Measurements from ENCODE around the gene RUNX1. TPM values are rescaled to one million over a fixed set of nuclear protein-coding genes. Genes with fewer than 3 reads are reported as not detected.
A peak's percentile ranks its signal among the peaks of the same experiment; 100 is the strongest.

The RUNX1 gene
- total RNA-seq, 1 experiment from 2014 or later = 38.2 TPM

DNA sequence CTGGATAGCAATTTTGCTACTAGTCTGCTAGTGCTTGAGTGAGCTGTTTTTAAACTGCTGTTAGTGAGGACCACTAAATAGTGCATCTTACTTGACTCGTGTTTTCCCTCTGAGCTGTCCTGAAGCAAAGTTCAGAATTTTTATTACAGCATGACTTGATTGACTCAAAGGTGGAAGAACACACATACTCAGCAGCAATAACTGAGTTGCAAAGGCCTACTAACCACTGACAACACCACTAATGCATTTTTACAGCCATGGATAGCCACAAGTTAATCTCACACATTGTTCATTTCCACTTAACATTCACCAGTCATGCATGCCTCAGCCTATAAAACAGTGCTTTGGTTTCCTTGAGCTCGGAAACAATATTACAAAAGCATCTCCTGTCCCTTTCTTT is 148.7 kb downstream of the RUNX1 start:
- peak; percentile 76 for DNase-seq (ENCODE audit: low spot score)

- no peak for DNase-seq (ENCODE audit: low spot score)
These were observed 149.3 kb downstream of the RUNX1 start for GRCh38 chr21:34899760-34900159.

- no peak for DNase-seq (ENCODE audit: low spot score)
These were observed 149.8 kb downstream of the RUNX1 start for GRCh38 chr21:34899302-34899701.

GRCh38 chr21:34897828-34898227 is 151.3 kb downstream of the RUNX1 start:
- no peak for DNase-seq (ENCODE audit: low spot score)

GRCh38 chr21:34894401-34894800 is 154.7 kb downstream of the RUNX1 start:
- no peak for DNase-seq (ENCODE audit: low spot score)

DNA sequence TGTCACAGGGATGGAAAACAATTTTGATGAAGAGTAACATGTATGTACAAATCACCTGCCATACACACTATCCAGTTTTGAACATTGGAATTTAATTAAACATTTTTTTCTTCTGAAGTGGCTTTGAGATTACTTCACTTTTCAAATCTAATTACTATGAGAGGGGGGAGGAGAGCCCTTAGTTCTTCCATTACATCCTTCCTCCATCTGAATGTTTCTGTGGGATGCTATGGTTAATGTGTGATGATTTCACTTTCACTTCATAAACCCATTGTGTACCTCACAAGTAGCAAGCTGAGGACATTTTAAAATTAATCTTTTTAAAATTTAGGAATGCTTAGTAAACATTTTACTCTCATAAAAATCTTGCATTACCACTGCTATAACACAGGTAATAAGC is 156.9 kb downstream of the RUNX1 start:
- DNase-seq (ENCODE audit: low spot score) = peak; percentile 78

DNA sequence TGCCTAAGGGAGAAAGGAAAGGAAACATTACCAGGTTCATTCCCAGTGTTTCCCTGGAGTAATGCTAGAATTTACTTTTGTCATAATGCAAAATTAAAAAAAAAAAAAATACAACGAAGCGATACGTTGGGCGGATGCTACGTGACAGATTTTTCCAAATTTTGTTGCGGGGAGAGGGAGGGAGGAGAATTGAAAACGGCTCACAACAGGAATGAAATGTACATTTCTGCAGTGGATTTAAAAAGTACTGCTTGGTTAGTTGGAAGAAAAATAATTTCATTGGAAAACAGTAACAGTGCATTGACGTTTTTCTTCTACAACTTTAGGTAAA is 157.5 kb downstream of the RUNX1 start:
- no peak for DNase-seq (ENCODE audit: low spot score)

GRCh38 chr21:34890724-34891612 is 158.1 kb downstream of the RUNX1 start:
- peak; percentile 62 for DNase-seq (ENCODE audit: low spot score)

- DNase-seq (ENCODE audit: low spot score) = no peak
These were observed 158.7 kb downstream of the RUNX1 start for GRCh38 chr21:34890470-34890723.

- peak; percentile 60 for DNase-seq (ENCODE audit: low spot score)
These were observed 159.2 kb downstream of the RUNX1 start for GRCh38 chr21:34889676-34890469.

- DNase-seq (ENCODE audit: low spot score) = peak; percentile 36
These were observed 159.8 kb downstream of the RUNX1 start for GRCh38 chr21:34889320-34889675.

DNA sequence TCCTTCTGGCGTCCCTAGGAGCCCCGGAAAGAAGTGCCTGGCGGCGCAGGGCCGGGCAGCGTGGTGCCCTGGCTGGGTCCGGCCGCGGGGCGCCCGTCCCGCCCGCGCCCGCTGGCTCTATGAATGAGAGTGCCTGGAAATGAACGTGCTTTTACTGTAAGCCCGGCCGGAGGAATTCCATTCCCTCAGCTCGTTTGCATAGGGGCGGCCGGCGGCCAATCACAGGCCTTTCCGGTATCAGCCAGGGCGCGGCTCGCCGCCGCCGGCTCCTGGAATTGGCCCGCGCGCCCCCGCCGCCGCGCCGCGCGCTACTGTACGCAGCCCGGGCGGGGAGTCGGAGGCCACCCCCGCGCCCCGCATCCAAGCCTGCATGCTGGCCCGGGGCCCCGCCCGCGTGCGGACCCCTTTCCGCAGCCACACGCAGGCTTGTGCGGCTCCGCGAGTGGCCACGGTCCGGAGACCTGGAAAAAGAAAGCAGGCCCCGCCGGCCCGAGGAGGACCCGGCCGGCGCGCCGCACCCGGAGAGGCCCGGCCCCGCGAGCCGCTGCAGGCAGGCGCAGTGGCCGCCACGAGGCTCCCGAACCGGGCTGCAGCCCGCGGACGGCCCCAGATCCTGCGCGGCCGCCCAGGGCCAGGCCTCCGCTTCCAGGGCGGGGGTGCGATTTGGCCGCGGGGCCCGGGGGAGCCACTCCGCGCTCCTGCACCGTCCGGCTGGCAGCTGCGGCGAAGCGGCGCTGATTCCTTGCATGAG is 160.4 kb downstream of the RUNX1 start:
- peak; percentile 90 for DNase-seq (ENCODE audit: low spot score)

GRCh38 chr21:34887725-34888568 is 161.2 kb downstream of the RUNX1 start:
- DNase-seq (ENCODE audit: low spot score) = peak; percentile 85

- DNase-seq (ENCODE audit: low spot score) = peak; percentile 59
These were observed 162.0 kb downstream of the RUNX1 start for GRCh38 chr21:34887105-34887442.

- no peak for DNase-seq (ENCODE audit: low spot score)
These were observed 162.6 kb downstream of the RUNX1 start for GRCh38 chr21:34886240-34887104.

- DNase-seq (ENCODE audit: low spot score) = peak; percentile 47
These were observed 163.4 kb downstream of the RUNX1 start for GRCh38 chr21:34885626-34886239.

DNA sequence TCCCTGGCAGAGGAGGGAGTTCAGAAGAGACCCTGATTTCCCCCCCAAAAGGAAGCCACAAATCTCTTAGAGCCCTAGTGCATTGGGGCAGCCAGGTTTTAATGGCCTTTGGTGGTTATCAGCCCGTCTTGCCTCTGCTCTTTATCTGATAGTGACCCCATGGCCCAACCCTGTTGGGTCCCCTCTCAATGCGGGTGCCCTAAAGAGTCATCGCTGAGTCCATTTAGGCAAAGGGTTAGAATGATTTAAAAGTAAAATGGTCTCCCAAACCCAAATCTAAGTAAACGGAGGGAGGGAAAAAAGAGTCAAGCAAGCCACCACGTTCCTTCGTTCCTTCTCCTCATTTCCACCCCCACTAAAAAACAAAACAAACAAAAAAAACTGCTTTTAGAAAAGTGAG is 164.0 kb downstream of the RUNX1 start:
- peak; percentile 60 for DNase-seq (ENCODE audit: low spot score)

- peak; percentile 47 for DNase-seq (ENCODE audit: low spot score)
These were observed 164.7 kb downstream of the RUNX1 start for GRCh38 chr21:34884346-34884929.

DNA sequence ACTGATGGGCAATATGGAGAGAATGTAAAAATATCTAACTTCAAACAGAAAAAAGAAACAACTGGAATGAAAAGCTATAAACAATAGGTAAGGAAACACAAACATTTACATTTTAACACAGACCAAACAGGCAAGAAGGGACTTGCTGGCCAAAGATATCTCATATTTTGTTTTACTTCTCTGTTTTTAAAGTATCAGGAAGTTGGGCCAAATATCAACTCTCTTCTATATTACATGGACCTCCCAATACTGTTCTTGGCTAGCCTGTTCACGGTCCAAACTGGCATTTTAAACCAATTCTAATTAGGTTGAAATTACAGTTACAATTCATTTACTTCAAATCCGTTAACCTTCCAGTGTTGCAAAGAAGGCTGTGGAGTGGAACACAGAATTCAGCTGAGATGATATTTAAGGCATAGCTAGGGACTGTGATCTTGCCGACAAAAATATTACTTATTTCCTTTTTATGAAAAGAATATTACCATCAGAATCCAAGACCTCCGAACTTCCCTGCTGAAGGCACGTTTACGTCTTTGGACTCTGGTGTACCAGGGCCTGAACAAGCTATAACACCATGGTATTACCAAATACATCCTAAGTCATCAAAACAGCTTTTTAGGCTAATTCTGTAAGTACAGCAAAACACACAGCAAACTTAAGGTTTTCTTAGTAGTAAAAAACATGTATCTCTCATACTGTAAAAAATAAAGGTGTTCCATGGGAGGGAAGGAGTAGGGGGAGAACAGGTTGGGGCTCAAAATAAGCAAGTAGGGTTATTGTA is 165.4 kb downstream of the RUNX1 start:
- no peak for DNase-seq (ENCODE audit: low spot score)

All from A172 (cell line).